NT2/D1 (cell line): ENCODE data around the gene EMILIN1.
"Not testable (repeated sequence)": the region's sequence is repeated elsewhere in the genome, so short reads cannot be mapped to it uniquely, and the experiment has no call there.

ENCODE experiments used
- DNase-seq: peaks from one replicate; pipeline ENCODE4 v3.0.0-alpha.2; 2011; ENCODE audit warnings: low read depth, low spot score
- H3K27me3 ChIP-seq: 2 replicates; pipeline ENCODE4 v1.6.0; 2011; ENCODE audit warnings: mild to moderate bottlenecking; ENCODE audit not compliant: insufficient read length, insufficient read depth
- H3K36me3 ChIP-seq: 2 replicates; pipeline ENCODE4 v1.6.1; 2011; ENCODE audit warnings: mild to moderate bottlenecking, low read length, mixed read lengths; ENCODE audit not compliant: insufficient read depth, insufficient read length
- H3K4me1 ChIP-seq: 2 replicates; pipeline ENCODE4 v1.5.1; 2011; ENCODE audit not compliant: insufficient read depth, insufficient read length
- H3K4me3 ChIP-seq: 2 replicates; pipeline ENCODE4 v1.5.1; 2011; ENCODE audit warnings: low read depth; ENCODE audit not compliant: insufficient read length
- H3K9ac ChIP-seq: 2 replicates; pipeline ENCODE4 v1.6.0; 2011; ENCODE audit warnings: low read depth; ENCODE audit not compliant: insufficient read length
- H3K9me3 ChIP-seq: 2 replicates; pipeline ENCODE4 v1.5.1; 2011; ENCODE audit warnings: mild to moderate bottlenecking, low read length; ENCODE audit not compliant: insufficient read depth
- SUZ12 ChIP-seq: IDR thresholded peaks from 2 replicates; pipeline ENCODE4 v1.6.1; 2011; ENCODE audit not compliant: insufficient read length, insufficient read depth; ENCODE audit errors: extremely low read depth
- YY1 ChIP-seq: IDR thresholded peaks from 2 replicates; pipeline ENCODE4 v1.6.1; 2011; ENCODE audit not compliant: insufficient read length, insufficient read depth
- ZNF274 ChIP-seq: IDR thresholded peaks from 2 replicates; pipeline ENCODE4 v1.6.1; 2011; ENCODE audit warnings: mild to moderate bottlenecking, low read depth, low read length

Gene EMILIN1

DNA sequence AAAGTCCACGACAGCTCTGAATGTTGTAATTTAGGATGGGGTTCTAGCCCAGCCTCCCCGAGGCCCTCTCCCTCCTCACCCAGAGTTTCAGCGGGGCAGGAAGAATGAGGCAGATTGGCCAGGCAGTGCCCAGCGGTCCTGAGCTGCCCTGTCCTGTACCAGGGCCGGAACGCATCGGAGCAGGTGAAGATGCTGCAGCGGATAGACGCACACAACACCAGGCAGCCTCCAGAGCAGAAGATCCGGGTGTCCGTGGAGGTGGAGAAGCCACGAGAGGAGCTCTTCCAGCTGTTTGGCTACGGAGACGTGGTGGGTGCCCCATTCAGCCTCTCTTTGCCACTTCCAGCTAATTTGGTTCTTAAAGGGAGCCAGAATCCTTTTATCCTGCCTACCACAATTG lies 18.9 kb downstream of the EMILIN1 start:
- no peak for DNase-seq
- no peak overlapping the region for H3K4me3 ChIP-seq
- H3K27me3 ChIP-seq: no peaks in the 10 kb centered on the region
- TF ChIP-seq ZNF274: no peak
- H3K9me3 ChIP-seq: no peaks in the 10 kb centered on the region
- H3K36me3 ChIP-seq: no peaks in the 10 kb centered on the region
- H3K4me1 ChIP-seq: peaks cover 15% of the 10 kb centered on the region
- no peak overlapping the region for H3K9ac ChIP-seq

GRCh38 chr2:27099334-27099955 lies 21.0 kb downstream of the EMILIN1 start:
- H3K36me3 ChIP-seq: no peaks in the 10 kb centered on the region

GRCh38 chr2:27100036-27100435 lies 21.6 kb downstream of the EMILIN1 start:
- H3K4me3 ChIP-seq: no peak overlapping the region
- TF ChIP-seq SUZ12 (no peak), YY1 (no peak), ZNF274 (no peak)
- peaks cover 9% of the 10 kb centered on the region for H3K4me1 ChIP-seq
- H3K9ac ChIP-seq: no peak overlapping the region
- H3K36me3 ChIP-seq: no peaks in the 10 kb centered on the region
- no peak for DNase-seq
- no peaks in the 10 kb centered on the region for H3K27me3 ChIP-seq
- H3K9me3 ChIP-seq: no peaks in the 10 kb centered on the region

More at GRCh38 chr2:27099334-27099955, 21.0 kb downstream of the EMILIN1 start:
- H3K9me3 ChIP-seq: no peaks in the 10 kb centered on the region
- no peaks in the 10 kb centered on the region for H3K27me3 ChIP-seq
- no peak for TF ChIP-seq SUZ12
- TF ChIP-seq ZNF274: no peak
- TF ChIP-seq YY1: no peak
- peaks cover 9% of the 10 kb centered on the region for H3K4me1 ChIP-seq
- H3K9ac ChIP-seq: no peak overlapping the region
- H3K4me3 ChIP-seq: no peak overlapping the region
- no peak for DNase-seq

GRCh38 chr2:27102329-27102728 lies 23.9 kb downstream of the EMILIN1 start:
- Histone ChIP-seq H3K4me1 (peaks cover 6% of the 10 kb centered on the region), H3K9ac (no peak overlapping the region), H3K36me3 (no peaks in the 10 kb centered on the region), H3K4me3 (no peak overlapping the region), H3K27me3 (no peaks in the 10 kb centered on the region), H3K9me3 (no peaks in the 10 kb centered on the region)
- no peak for TF ChIP-seq SUZ12
- TF ChIP-seq YY1: no peak
- TF ChIP-seq ZNF274: no peak
- no peak for DNase-seq

DNA sequence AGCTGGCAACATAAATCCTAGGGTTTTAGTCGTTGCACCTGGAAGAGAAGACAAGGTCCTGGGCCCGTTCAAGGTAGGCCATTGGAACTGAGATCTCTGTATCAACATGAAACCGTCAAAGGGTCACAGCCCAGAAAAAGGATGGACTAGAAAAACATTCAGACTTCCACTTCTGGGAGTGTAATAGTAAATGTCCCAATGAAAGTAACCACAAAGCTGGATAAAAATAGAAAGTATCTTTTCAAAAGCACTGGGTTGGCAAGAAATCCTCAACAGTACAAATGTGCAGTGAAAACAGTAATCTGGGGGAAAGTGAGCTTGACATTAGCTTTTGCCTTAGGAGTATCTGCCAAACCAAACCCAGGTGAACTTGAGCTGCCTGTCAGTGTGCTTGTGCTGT lies 27.6 kb downstream of the EMILIN1 start:
- TF ChIP-seq YY1 (no peak), SUZ12 (no peak), ZNF274 (no peak)
- H3K36me3 ChIP-seq: no peaks in the 10 kb centered on the region
- DNase-seq: no peak
- no peak overlapping the region for H3K9ac ChIP-seq
- H3K4me3 ChIP-seq: no peak overlapping the region
- H3K9me3 ChIP-seq: no peaks in the 10 kb centered on the region
- H3K27me3 ChIP-seq: no peaks in the 10 kb centered on the region
- H3K4me1 ChIP-seq: peaks cover 4% of the 10 kb centered on the region

DNA sequence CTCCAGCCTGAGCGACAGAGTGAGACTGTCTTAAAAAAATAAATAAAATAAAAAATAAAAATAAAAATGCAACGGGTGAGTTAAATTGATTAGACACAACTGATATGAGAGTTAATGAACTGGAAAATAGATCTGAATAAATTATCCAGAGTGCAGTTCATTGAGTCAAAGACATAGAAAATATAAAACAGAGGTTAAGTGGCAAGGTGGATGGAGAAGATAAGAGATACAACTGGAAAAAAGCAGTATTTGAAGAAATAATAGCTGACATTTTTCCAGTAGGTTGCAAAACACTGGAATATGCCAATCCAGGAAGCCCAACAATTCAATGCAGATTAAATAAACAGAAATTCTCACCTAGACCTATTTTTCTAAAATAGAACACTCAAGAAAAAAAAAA lies 29.8 kb downstream of the EMILIN1 start:
- Histone ChIP-seq H3K9ac (no peak overlapping the region), H3K4me3 (no peak overlapping the region), H3K36me3 (no peaks in the 10 kb centered on the region), H3K9me3 (no peaks in the 10 kb centered on the region), H3K27me3 (no peaks in the 10 kb centered on the region), H3K4me1 (peaks cover 3% of the 10 kb centered on the region)
- TF ChIP-seq YY1: no peak
- TF ChIP-seq ZNF274: no peak
- TF ChIP-seq SUZ12: no peak
- no peak for DNase-seq

GRCh38 chr2:27109083-27109482 lies 30.7 kb downstream of the EMILIN1 start:
- peaks cover 3% of the 10 kb centered on the region for H3K4me1 ChIP-seq
- no peak for TF ChIP-seq ZNF274
- TF ChIP-seq SUZ12: no peak
- no peaks in the 10 kb centered on the region for H3K27me3 ChIP-seq
- H3K36me3 ChIP-seq: no peaks in the 10 kb centered on the region
- no peak for DNase-seq
- no peak overlapping the region for H3K4me3 ChIP-seq
- no peak overlapping the region for H3K9ac ChIP-seq
- H3K9me3 ChIP-seq: no peaks in the 10 kb centered on the region

DNA sequence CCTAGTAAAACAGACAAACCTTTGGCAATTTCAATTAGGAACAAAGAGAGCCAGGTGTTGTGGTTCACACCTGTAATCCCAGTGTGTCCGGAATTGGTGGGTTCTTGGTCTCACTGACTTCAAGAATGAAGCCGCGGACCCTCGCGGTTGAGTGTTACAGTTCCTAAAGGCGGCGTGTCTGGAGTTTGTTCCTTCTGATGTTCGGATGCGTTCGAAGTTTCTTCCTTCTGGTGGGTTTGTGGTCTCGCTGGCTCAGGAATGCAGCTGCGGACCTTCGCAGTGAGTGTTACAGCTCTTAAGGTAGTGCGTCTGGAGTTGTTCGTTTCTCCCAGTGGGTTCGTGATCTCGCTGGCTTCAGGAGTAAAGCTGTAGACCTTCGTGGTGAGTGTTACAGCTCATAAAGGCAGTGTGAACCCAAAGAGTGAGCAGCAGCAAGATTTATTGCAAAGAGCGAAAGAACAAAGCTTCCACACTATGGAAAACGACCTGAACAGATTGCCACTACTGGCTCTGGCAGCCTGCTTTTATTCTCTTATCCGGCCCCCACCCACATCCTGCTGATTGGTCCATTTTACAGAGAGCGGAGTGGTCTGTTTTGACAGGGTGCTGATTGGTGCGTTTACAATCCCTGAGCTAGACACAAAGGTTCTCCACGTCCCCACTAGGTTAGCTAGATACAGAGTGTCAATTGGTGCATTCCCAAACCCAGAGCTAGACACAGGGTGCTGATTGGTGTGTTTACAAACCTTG lies 32.4 kb downstream of the EMILIN1 start:
- not testable (repeated sequence) for H3K27me3 ChIP-seq, H3K9ac ChIP-seq, H3K36me3 ChIP-seq, H3K4me1 ChIP-seq, H3K4me3 ChIP-seq, H3K9me3 ChIP-seq, DNase-seq

GRCh38 chr2:27111392-27112078 lies 33.1 kb downstream of the EMILIN1 start:
- H3K27me3 ChIP-seq, DNase-seq, H3K4me1 ChIP-seq, H3K36me3 ChIP-seq, H3K9ac ChIP-seq, H3K4me3 ChIP-seq, H3K9me3 ChIP-seq: not testable (repeated sequence)
